ENCODE measurements around the gene HAAO.

HAAO gene

DNA sequence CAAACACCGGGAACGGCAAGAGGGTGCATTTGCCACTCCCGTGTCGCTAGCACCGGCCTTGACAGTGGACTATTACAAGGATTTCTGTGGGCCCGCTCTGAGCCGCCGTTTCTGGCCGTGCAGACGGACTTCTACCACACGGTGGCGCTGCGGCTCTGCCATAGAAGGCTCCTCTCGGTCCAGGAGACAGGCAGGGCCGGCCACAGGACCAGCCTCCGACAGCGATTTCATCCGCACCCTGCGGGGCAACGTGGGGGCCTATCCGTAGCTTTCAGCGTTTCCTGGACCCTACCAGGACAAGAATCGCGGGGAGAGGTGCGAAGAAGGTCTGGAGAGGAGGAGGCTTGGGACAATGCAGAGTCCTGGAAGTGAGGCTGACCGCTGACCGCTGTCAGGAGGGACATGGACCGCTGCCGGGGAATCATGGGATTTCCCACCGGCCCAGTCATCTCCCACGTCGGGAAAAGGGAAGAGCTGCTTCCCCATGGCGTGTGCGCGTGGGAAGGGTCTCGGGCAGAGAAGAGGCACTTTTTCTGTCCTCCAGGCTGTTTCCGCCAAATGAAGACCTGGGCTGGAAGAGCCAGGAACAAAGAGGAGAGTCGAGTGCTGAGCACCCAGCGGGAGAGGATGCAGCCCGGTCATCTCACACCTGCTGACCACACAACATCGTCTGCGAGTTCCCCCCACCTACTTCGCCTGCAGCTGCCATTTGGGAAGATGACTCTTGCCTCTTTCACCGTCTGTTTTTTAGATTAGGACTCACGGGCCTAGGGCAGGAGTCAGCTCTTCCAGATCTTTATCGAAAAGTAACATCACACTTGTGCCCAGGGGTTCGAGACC is 35.5 kb upstream of the HAAO start:
- DNase-seq = peak; percentile 84
- Mint-ChIP-seq H3K36me3 (no peaks in the 10 kb centered on the region), H3K9me3 (no peaks in the 10 kb centered on the region), H3K4me1 (peaks cover 14% of the 10 kb centered on the region), H3K27ac (no peak overlapping the region), H3K27me3 (peaks cover 38% of the 10 kb centered on the region), H3K4me3 (peak overlapping the region; percentile 22)
- CTCF ChIA-PET = interaction anchor here (0.6 to 2.5 kb wide), 22 partner anchors 8 to 972 kb away, joined by 3 to 15 read pairs (median 4); no protein-coding TSS in a partner anchor

- CTCF ChIA-PET = interaction anchor here (1.2 to 2.4 kb wide), 3 partner anchors 11 to 34 kb away, joined by 3 to 6 read pairs (median 5); no protein-coding TSS in a partner anchor
- Mint-ChIP-seq H3K4me3 (no peak overlapping the region), H3K27ac (no peak overlapping the region), H3K36me3 (no peaks in the 10 kb centered on the region), H3K9me3 (no peaks in the 10 kb centered on the region), H3K27me3 (peaks cover 38% of the 10 kb centered on the region), H3K4me1 (peaks cover 14% of the 10 kb centered on the region)
- DNase-seq = no peak
These were observed 33.8 kb upstream of the HAAO start for GRCh38 chr2:42826231-42826630.

DNA sequence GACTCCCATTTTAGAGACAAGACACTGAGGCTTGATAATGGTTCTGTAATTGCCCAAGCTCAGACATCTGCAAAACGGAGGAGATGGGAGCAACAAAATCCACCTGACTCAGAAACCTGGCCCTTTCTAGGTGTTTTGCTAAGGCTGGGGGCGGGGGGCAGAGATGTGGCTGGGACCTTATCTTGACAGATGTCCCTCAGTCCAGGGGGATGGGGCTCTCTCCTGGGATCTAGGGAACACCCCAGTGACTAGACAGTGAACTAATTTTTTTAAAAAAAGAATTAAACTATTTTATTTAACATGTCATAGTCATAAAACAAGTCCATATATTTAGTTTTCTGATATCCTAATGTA is 32.0 kb upstream of the HAAO start:
- Mint-ChIP-seq H3K27ac (no peak overlapping the region), H3K27me3 (peaks cover 35% of the 10 kb centered on the region), H3K36me3 (no peaks in the 10 kb centered on the region), H3K9me3 (no peaks in the 10 kb centered on the region), H3K4me1 (peaks cover 14% of the 10 kb centered on the region), H3K4me3 (no peak overlapping the region)
- no peak for DNase-seq
- CTCF ChIA-PET = interaction anchor here (1.4 kb wide), 1 partner anchor 11 kb away, joined by 4 read pairs; no protein-coding TSS in a partner anchor

- Mint-ChIP-seq H3K27me3 (peaks cover 35% of the 10 kb centered on the region), H3K27ac (no peak overlapping the region), H3K9me3 (no peaks in the 10 kb centered on the region), H3K4me3 (no peak overlapping the region), H3K4me1 (peaks cover 13% of the 10 kb centered on the region), H3K36me3 (no peaks in the 10 kb centered on the region)
- no peak for DNase-seq
- CTCF ChIA-PET = interaction anchor here (1.4 kb wide), 1 partner anchor 10 kb away, joined by 4 read pairs; no protein-coding TSS in a partner anchor
These were observed 31.5 kb upstream of the HAAO start for GRCh38 chr2:42823744-42824453.

- CTCF ChIA-PET = interaction anchor here (1.3 to 1.6 kb wide), 2 partner anchors 9 to 19 kb away, joined by 3 read pairs; no protein-coding TSS in a partner anchor
- DNase-seq = no peak
- H3K27ac Mint-ChIP-seq = no peak overlapping the region
- H3K4me1 Mint-ChIP-seq = no peaks in the 10 kb centered on the region
- H3K36me3 Mint-ChIP-seq = no peaks in the 10 kb centered on the region
- H3K9me3 Mint-ChIP-seq = no peaks in the 10 kb centered on the region
- H3K27me3 Mint-ChIP-seq = peaks cover 23% of the 10 kb centered on the region
- no peak overlapping the region for H3K4me3 Mint-ChIP-seq
These were observed 26.8 kb upstream of the HAAO start for GRCh38 chr2:42819160-42819559.

GRCh38 chr2:42815726-42816125 is 23.3 kb upstream of the HAAO start:
- no peak for DNase-seq
- H3K9me3 Mint-ChIP-seq = no peaks in the 10 kb centered on the region
- peaks cover 26% of the 10 kb centered on the region for H3K27me3 Mint-ChIP-seq
- no peak overlapping the region for H3K27ac Mint-ChIP-seq
- H3K36me3 Mint-ChIP-seq = no peaks in the 10 kb centered on the region
- CTCF ChIA-PET = interaction anchor here (0.9 kb wide), 2 partner anchors 10 to 12 kb away, joined by 3 read pairs; no protein-coding TSS in a partner anchor
- H3K4me3 Mint-ChIP-seq = no peak overlapping the region
- peaks cover 17% of the 10 kb centered on the region for H3K4me1 Mint-ChIP-seq

- Mint-ChIP-seq H3K4me3 (no peak overlapping the region), H3K9me3 (no peaks in the 10 kb centered on the region), H3K27ac (no peak overlapping the region), H3K36me3 (no peaks in the 10 kb centered on the region), H3K27me3 (peaks cover 29% of the 10 kb centered on the region), H3K4me1 (peaks cover 26% of the 10 kb centered on the region)
- no peak for DNase-seq
- CTCF ChIA-PET = interaction anchor here (1.2 to 1.5 kb wide), 3 partner anchors 9 to 13 kb away, joined by 4 to 5 read pairs (median 4); no protein-coding TSS in a partner anchor
These were observed 21.4 kb upstream of the HAAO start for GRCh38 chr2:42813763-42814162.

GRCh38 chr2:42812899-42813479 is 20.6 kb upstream of the HAAO start:
- H3K4me3 Mint-ChIP-seq = no peak overlapping the region
- H3K27ac Mint-ChIP-seq = no peak overlapping the region
- no peaks in the 10 kb centered on the region for H3K9me3 Mint-ChIP-seq
- H3K36me3 Mint-ChIP-seq = no peaks in the 10 kb centered on the region
- DNase-seq = no peak
- peaks cover 26% of the 10 kb centered on the region for H3K4me1 Mint-ChIP-seq
- H3K27me3 Mint-ChIP-seq = peaks cover 34% of the 10 kb centered on the region
- CTCF ChIA-PET = interaction anchor here (0.7 to 1.5 kb wide), 4 partner anchors 10 to 17 kb away, joined by 3 to 5 read pairs (median 4); no protein-coding TSS in a partner anchor

GRCh38 chr2:42810971-42811811 is 18.8 kb upstream of the HAAO start:
- CTCF ChIA-PET = interaction anchor here (1.2 to 2.4 kb wide), 4 partner anchors 10 to 411 kb away, joined by 4 to 15 read pairs (median 6); no protein-coding TSS in a partner anchor
- H3K36me3 Mint-ChIP-seq = no peaks in the 10 kb centered on the region
- H3K4me3 Mint-ChIP-seq = peak overlapping the region; percentile 86
- H3K4me1 Mint-ChIP-seq = peaks cover 26% of the 10 kb centered on the region
- H3K27me3 Mint-ChIP-seq = peaks cover 39% of the 10 kb centered on the region
- peak overlapping the region; percentile 98 for H3K27ac Mint-ChIP-seq
- H3K9me3 Mint-ChIP-seq = no peaks in the 10 kb centered on the region
- peak; percentile 60 for DNase-seq

DNA sequence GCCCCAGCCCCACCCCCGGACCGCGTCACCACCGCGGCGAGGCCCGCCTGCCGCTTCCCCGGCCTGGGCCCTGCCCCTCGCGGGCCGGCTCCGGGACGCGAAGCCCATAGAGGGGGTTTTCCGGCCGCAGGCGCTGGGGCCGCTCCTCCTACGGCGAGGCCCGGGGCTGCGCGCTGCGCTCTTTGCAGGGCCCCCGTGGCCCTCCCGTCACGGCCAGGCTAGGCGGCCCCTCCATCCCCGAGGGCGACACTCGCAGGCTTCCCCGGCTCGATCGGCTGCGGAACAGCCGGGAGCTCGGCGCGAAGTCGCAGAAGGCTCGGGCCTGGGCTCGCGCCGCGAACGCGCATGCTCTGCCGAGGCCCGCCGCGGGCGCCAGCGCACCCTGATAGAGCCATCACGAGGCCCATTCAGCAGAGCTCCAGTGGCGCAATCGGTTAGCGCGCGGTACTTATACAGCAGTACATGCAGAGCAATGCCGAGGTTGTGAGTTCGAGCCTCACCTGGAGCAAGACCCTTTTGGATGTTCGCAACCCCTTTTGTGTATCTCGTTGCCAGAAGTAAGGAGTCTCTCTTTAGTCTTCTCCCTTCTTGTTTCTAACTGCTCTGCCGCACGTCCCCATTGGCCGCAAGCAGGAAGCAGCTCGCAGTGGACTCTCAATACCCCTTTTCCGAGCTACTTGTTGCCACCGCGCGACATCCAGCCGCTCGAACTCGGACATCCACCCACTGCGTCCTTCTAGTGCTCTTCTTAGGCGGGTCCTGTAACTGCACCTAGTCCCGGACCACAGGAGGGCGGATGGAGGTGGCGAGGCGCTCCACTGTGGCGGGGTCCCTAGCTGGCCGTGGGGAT is 18.0 kb upstream of the HAAO start:
- peaks cover 26% of the 10 kb centered on the region for H3K4me1 Mint-ChIP-seq
- peak overlapping the region; percentile 86 for H3K4me3 Mint-ChIP-seq
- H3K27me3 Mint-ChIP-seq = peaks cover 41% of the 10 kb centered on the region
- H3K9me3 Mint-ChIP-seq = no peaks in the 10 kb centered on the region
- no peaks in the 10 kb centered on the region for H3K36me3 Mint-ChIP-seq
- CTCF ChIA-PET = interaction anchor here (1.2 to 2.4 kb wide), 4 partner anchors 10 to 412 kb away, joined by 4 to 15 read pairs (median 6); no protein-coding TSS in a partner anchor
- H3K27ac Mint-ChIP-seq = peak overlapping the region; percentile 98
- peak; percentile 95 for DNase-seq

DNA sequence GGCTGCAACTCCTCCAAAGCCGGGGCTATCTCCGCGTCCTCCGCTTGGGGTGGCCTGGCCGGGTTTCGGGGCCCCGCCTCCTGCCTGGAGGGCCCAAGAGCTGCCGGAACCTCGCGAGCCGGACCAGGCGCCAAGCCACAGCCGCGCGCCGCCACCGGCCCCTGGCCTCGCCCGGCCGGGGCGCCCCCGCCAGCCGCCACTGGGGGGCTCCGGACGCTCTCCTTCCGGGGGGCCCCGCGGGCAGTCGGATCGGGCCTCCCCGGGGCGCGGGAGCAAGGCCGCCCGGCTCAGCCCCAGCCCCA is 17.4 kb upstream of the HAAO start:
- Mint-ChIP-seq H3K36me3 (no peaks in the 10 kb centered on the region), H3K9me3 (no peaks in the 10 kb centered on the region), H3K4me1 (peaks cover 26% of the 10 kb centered on the region), H3K27me3 (peaks cover 44% of the 10 kb centered on the region), H3K4me3 (peak overlapping the region; percentile 74), H3K27ac (peak overlapping the region; percentile 91)
- peak; percentile 77 for DNase-seq
- CTCF ChIA-PET = interaction anchor here (1.2 to 2.0 kb wide), 3 partner anchors 9 to 412 kb away, joined by 4 to 7 read pairs (median 4); no protein-coding TSS in a partner anchor

DNA sequence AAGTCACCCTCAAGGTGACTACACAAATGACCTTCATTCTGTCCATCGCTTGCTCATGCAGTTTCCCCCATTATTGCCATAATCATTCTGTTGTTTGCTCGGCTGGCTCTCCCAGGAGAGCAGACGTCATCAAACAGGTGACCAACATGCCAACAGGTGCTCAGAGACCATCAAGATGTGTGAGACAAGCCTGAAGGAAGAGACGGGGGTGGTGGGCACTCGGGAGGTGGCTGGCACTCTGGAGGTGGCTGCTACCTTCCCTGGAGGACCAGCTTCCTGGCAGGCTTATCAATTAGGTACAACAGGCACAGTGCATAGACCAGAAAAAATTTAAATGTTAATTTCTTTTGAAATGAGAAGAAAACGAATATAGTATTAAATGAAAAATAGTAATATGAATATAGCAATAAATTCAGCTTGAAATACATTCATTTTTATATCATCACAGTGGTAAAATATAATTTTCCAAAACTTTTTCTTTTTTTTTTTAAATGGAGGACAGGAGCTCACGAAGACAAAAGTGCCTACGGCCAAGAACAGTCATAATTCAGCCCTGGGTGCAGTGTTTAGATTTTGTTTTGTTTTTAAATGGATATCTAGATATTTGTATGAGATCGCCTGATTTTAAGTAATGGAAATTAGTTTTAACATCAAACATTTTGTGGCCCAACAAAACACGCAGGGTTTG is 16.9 kb upstream of the HAAO start:
- Mint-ChIP-seq H3K4me3 (peak overlapping the region; percentile 74), H3K4me1 (peaks cover 26% of the 10 kb centered on the region), H3K36me3 (no peaks in the 10 kb centered on the region), H3K9me3 (no peaks in the 10 kb centered on the region), H3K27ac (peak overlapping the region; percentile 91), H3K27me3 (peaks cover 43% of the 10 kb centered on the region)
- CTCF ChIA-PET = interaction anchor here (1.2 to 2.0 kb wide), 2 partner anchors 8 to 314 kb away, joined by 4 to 7 read pairs; no protein-coding TSS in a partner anchor
- DNase-seq = no peak
